Loucy (cell line): ENCODE measurements around the gene MEN1.

Experiments used
- CTCF ChIP-seq: fragments of 200-600 bp; sonication (generic); conservative IDR thresholded peaks from 2 replicates; pipeline ENCODE4 v1.5.1; 2014; ENCODE audit warnings: mild to moderate bottlenecking, antibody characterized with exemption, low read length
- EZH2phosphoT487 ChIP-seq: fragments of 200-600 bp; IDR thresholded peaks from 2 replicates; pipeline ENCODE4 v1.6.1; 2018; ENCODE audit warnings: antibody characterized with exemption, mild to moderate bottlenecking, moderate library complexity, borderline replicate concordance

DNA sequence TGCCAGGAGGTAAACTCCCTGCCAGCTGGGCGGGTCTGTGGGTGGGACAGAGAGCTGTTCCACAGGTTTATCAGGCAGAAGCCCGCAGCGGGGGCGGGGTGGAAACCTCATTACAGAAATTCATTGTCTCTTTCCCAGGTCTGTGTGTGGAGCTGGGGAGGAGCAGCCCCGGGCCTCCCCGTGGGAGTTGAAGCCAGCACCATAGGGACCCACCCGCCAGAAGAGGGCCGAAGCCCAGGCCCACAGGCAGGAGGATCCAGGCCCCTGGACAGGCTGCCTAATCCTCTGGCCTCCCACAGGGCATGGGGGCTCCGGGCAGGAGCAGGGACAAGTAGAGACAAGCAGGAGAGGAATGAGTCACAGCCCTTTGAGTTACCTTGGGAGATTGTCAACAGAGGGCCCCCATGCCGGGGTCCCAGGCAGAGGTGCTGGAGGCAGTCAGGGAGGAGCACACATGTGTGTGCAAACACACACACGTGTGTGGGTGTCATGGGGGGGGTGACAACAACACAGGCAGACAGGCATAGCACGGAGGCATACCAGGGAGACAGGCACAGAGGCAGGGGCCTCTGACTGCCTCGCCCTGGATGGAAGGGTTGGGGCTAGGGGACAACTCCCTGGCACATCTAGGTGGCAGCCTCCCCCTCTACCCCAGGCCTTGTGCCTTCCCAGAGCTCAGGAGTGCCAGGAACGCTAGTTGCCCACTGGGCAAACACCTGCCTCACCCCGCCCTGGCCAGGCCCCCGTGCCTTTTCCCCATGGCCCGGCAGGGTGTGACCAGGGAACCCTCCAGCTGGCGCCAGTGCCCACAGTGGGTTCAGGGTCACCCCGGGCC lies 32.7 kb upstream of the MEN1 start:
- TF ChIP-seq CTCF (no peak), EZH2phosphoT487 (no peak)
